ENCODE results near the gene DTD2. TPM values are rescaled to one million over a fixed set of nuclear protein-coding genes. Genes with fewer than 3 reads are reported as not detected.

The DTD2 gene
- total RNA-seq, 1 donor: 64.1 TPM

GRCh38 chr14:31489691-31490090, 32.4 kb upstream of the DTD2 start:
- Histone ChIP-seq H3K79me2 (ENCODE audit: insufficient read depth, low read length) (no peaks in the 10 kb centered on the region), H3K27me3 (ENCODE audit: insufficient read depth, low read length) (no peaks in the 10 kb centered on the region), H3K36me3 (ENCODE audit: insufficient read depth, low read length) (no peaks in the 10 kb centered on the region), H3K4me1 (ENCODE audit: insufficient read depth, low read length) (no peaks in the 10 kb centered on the region), H2AFZ (ENCODE audit: low read length) (no peak overlapping the region), H4K20me1 (ENCODE audit: insufficient read depth, low read length) (no peaks in the 10 kb centered on the region), H3K4me2 (ENCODE audit: insufficient read depth, low read length) (no peak overlapping the region), H3K9me3 (ENCODE audit: low read depth, low read length) (no peaks in the 10 kb centered on the region), H3K4me3 (ENCODE audit: insufficient read depth, low read length) (no peak overlapping the region), H3K27ac (ENCODE audit: low read depth, low read length) (no peak overlapping the region)
- no peak for TF ChIP-seq CTCF (IDR thresholded peaks at IDR 0.05; ENCODE audit: extremely low read depth, low read depth, low read length)
- DNase-seq (ENCODE audit: insufficient read length, low spot score, missing footprints): no peak

- no peak within 1 kb of the TSS for H2AFZ ChIP-seq (ENCODE audit: low read length)
- TF ChIP-seq CTCF (IDR thresholded peaks at IDR 0.05; ENCODE audit: extremely low read depth, low read depth, low read length): no peak
- H3K9me3 ChIP-seq (ENCODE audit: low read depth, low read length): no peaks in the 10 kb centered on the region
- H3K4me2 ChIP-seq (ENCODE audit: insufficient read depth, low read length): no peak within 1 kb of the TSS
- no peaks in the 10 kb centered on the region for H3K79me2 ChIP-seq (ENCODE audit: insufficient read depth, low read length)
- H3K4me1 ChIP-seq (ENCODE audit: insufficient read depth, low read length): no peaks in the 10 kb centered on the region
- H3K27me3 ChIP-seq (ENCODE audit: insufficient read depth, low read length): no peaks in the 10 kb centered on the region
- H4K20me1 ChIP-seq (ENCODE audit: insufficient read depth, low read length): no peaks in the 10 kb centered on the region
- no peaks in the 10 kb centered on the region for H3K36me3 ChIP-seq (ENCODE audit: insufficient read depth, low read length)
- no peak within 1 kb of the TSS for H3K27ac ChIP-seq (ENCODE audit: low read depth, low read length)
- no peak within 1 kb of the TSS for H3K4me3 ChIP-seq (ENCODE audit: insufficient read depth, low read length)
- no peak for DNase-seq (ENCODE audit: insufficient read length, low spot score, missing footprints)
Observed at GRCh38 chr14:31487886-31488285, 30.6 kb upstream of the DTD2 start, which contains the start of gene GPR33. GPR33 (minus strand) TSS chr14:31488039; CDS start chr14:31483965, 4,074 bp downstream.

- no peak overlapping the region for H3K4me3 ChIP-seq (ENCODE audit: insufficient read depth, low read length)
- no peaks in the 10 kb centered on the region for H4K20me1 ChIP-seq (ENCODE audit: insufficient read depth, low read length)
- no peak for TF ChIP-seq CTCF (IDR thresholded peaks at IDR 0.05; ENCODE audit: extremely low read depth, low read depth, low read length)
- H3K4me2 ChIP-seq (ENCODE audit: insufficient read depth, low read length): no peak overlapping the region
- H2AFZ ChIP-seq (ENCODE audit: low read length): no peak overlapping the region
- no peak for DNase-seq (ENCODE audit: insufficient read length, low spot score, missing footprints)
- H3K4me1 ChIP-seq (ENCODE audit: insufficient read depth, low read length): no peaks in the 10 kb centered on the region
- H3K27ac ChIP-seq (ENCODE audit: low read depth, low read length): no peak overlapping the region
- H3K9me3 ChIP-seq (ENCODE audit: low read depth, low read length): no peaks in the 10 kb centered on the region
- no peaks in the 10 kb centered on the region for H3K27me3 ChIP-seq (ENCODE audit: insufficient read depth, low read length)
- H3K79me2 ChIP-seq (ENCODE audit: insufficient read depth, low read length): no peaks in the 10 kb centered on the region
- H3K36me3 ChIP-seq (ENCODE audit: insufficient read depth, low read length): no peaks in the 10 kb centered on the region
Observed at GRCh38 chr14:31486764-31487163, 29.5 kb upstream of the DTD2 start.

GRCh38 chr14:31484754-31485153, 27.4 kb upstream of the DTD2 start:
- H3K36me3 ChIP-seq (ENCODE audit: insufficient read depth, low read length): no peaks in the 10 kb centered on the region
- no peak for DNase-seq (ENCODE audit: insufficient read length, low spot score, missing footprints)
- H3K4me1 ChIP-seq (ENCODE audit: insufficient read depth, low read length): no peaks in the 10 kb centered on the region
- no peaks in the 10 kb centered on the region for H4K20me1 ChIP-seq (ENCODE audit: insufficient read depth, low read length)
- TF ChIP-seq CTCF (IDR thresholded peaks at IDR 0.05; ENCODE audit: extremely low read depth, low read depth, low read length): no peak
- no peaks in the 10 kb centered on the region for H3K79me2 ChIP-seq (ENCODE audit: insufficient read depth, low read length)
- peaks cover under 1% of the 10 kb centered on the region for H3K27me3 ChIP-seq (ENCODE audit: insufficient read depth, low read length)
- no peak overlapping the region for H3K27ac ChIP-seq (ENCODE audit: low read depth, low read length)
- H2AFZ ChIP-seq (ENCODE audit: low read length): no peak overlapping the region
- H3K9me3 ChIP-seq (ENCODE audit: low read depth, low read length): no peaks in the 10 kb centered on the region
- H3K4me2 ChIP-seq (ENCODE audit: insufficient read depth, low read length): no peak overlapping the region
- H3K4me3 ChIP-seq (ENCODE audit: insufficient read depth, low read length): no peak overlapping the region
